Measurements from ENCODE around the gene RRP1B. TPM values are rescaled to one million over a fixed set of nuclear protein-coding genes. Genes with fewer than 3 reads are reported as not detected.

RRP1B gene
- total RNA-seq, 1 donor from 2014 or later: 45.0 TPM

GRCh38 chr21:43631411-43632107 lies 27.8 kb upstream of the RRP1B start:
- TF ChIP-seq EZH2 (IDR thresholded peaks at IDR 0.05) (no peak), EZH2phosphoT487 (IDR thresholded peaks at IDR 0.05) (no peak), CTCF (IDR thresholded peaks at IDR 0.05) (no peak)
- H3K36me3 ChIP-seq: no peaks in the 10 kb centered on the region
- H3K9ac ChIP-seq: no peak overlapping the region
- H2AFZ ChIP-seq (replicated peaks): no peak overlapping the region
- DNase-seq (ENCODE audit: low spot score): no peak
- H3K4me2 ChIP-seq: no peak overlapping the region
- Mint-ChIP-seq H3K4me1 (no peaks in the 10 kb centered on the region), H3K36me3 (peaks cover 15% of the 10 kb centered on the region), H3K27me3 (ENCODE audit: insufficient read depth, low read depth) (no peaks in the 10 kb centered on the region), H3K27ac (no peak overlapping the region), H3K9me3 (peaks cover 12% of the 10 kb centered on the region), H3K4me3 (no peak overlapping the region)
- no peak overlapping the region for H3K27ac ChIP-seq
- H3K9me3 ChIP-seq (ENCODE audit: low read depth): no peaks in the 10 kb centered on the region
- H3F3A ChIP-seq (ENCODE audit: low read depth): no peaks in the 10 kb centered on the region
- H3K79me2 ChIP-seq (ENCODE audit: low read depth): no peaks in the 10 kb centered on the region
- no peaks in the 10 kb centered on the region for H4K20me1 ChIP-seq (ENCODE audit: low read depth)
- no peaks in the 10 kb centered on the region for H3K27me3 ChIP-seq
- no peaks in the 10 kb centered on the region for H3K4me1 ChIP-seq
- H3K4me3 ChIP-seq: no peak overlapping the region

GRCh38 chr21:43632373-43632905 lies 26.9 kb upstream of the RRP1B start:
- Mint-ChIP-seq H3K9me3 (peaks cover 12% of the 10 kb centered on the region), H3K36me3 (peaks cover 15% of the 10 kb centered on the region), H3K4me1 (no peaks in the 10 kb centered on the region), H3K4me3 (no peak overlapping the region), H3K27me3 (ENCODE audit: insufficient read depth, low read depth) (no peaks in the 10 kb centered on the region), H3K27ac (no peak overlapping the region)
- no peak for TF ChIP-seq CTCF (IDR thresholded peaks at IDR 0.05)
- no peak for TF ChIP-seq EZH2 (IDR thresholded peaks at IDR 0.05)
- no peak for TF ChIP-seq EZH2phosphoT487 (IDR thresholded peaks at IDR 0.05)
- Histone ChIP-seq H3K9ac (no peak overlapping the region), H3F3A (ENCODE audit: low read depth) (no peaks in the 10 kb centered on the region), H3K27me3 (no peaks in the 10 kb centered on the region), H3K4me3 (no peak overlapping the region), H3K36me3 (no peaks in the 10 kb centered on the region), H3K4me1 (no peaks in the 10 kb centered on the region), H4K20me1 (ENCODE audit: low read depth) (no peaks in the 10 kb centered on the region), H3K27ac (no peak overlapping the region), H3K79me2 (ENCODE audit: low read depth) (no peaks in the 10 kb centered on the region), H3K4me2 (no peak overlapping the region), H2AFZ (replicated peaks) (no peak overlapping the region), H3K9me3 (ENCODE audit: low read depth) (no peaks in the 10 kb centered on the region)
- no peak for DNase-seq (ENCODE audit: low spot score)

GRCh38 chr21:43634618-43635017 lies 24.7 kb upstream of the RRP1B start:
- peaks cover 5% of the 10 kb centered on the region for H3K36me3 Mint-ChIP-seq
- H3K36me3 ChIP-seq: no peaks in the 10 kb centered on the region
- no peak for TF ChIP-seq EZH2 (IDR thresholded peaks at IDR 0.05)
- TF ChIP-seq CTCF (IDR thresholded peaks at IDR 0.05): no peak
- TF ChIP-seq EZH2phosphoT487 (IDR thresholded peaks at IDR 0.05): no peak
- H3K4me3 Mint-ChIP-seq: no peak overlapping the region
- H3K27ac Mint-ChIP-seq: no peak overlapping the region
- H3K9me3 ChIP-seq (ENCODE audit: low read depth): no peaks in the 10 kb centered on the region
- no peaks in the 10 kb centered on the region for H3K79me2 ChIP-seq (ENCODE audit: low read depth)
- no peaks in the 10 kb centered on the region for H3K4me1 ChIP-seq
- no peaks in the 10 kb centered on the region for H3K9me3 Mint-ChIP-seq
- no peaks in the 10 kb centered on the region for H3K27me3 Mint-ChIP-seq (ENCODE audit: insufficient read depth, low read depth)
- H4K20me1 ChIP-seq (ENCODE audit: low read depth): no peaks in the 10 kb centered on the region
- no peaks in the 10 kb centered on the region for H3K4me1 Mint-ChIP-seq
- no peak overlapping the region for H3K4me2 ChIP-seq
- no peak overlapping the region for H3K27ac ChIP-seq
- no peak overlapping the region for H3K9ac ChIP-seq
- no peak overlapping the region for H3K4me3 ChIP-seq
- DNase-seq (ENCODE audit: low spot score): no peak
- no peaks in the 10 kb centered on the region for H3K27me3 ChIP-seq
- H3F3A ChIP-seq (ENCODE audit: low read depth): no peaks in the 10 kb centered on the region
- H2AFZ ChIP-seq (replicated peaks): no peak overlapping the region

Data from neural progenitor cell (in vitro differentiated cells).